NB4 (cell line): Measurements from ENCODE around the gene DCLK3.

Experiments
- POLR2A ChIP-seq: IDR thresholded peaks from 2 replicates; pipeline ENCODE4 v1.6.1; 2011; ENCODE audit warnings: mild to moderate bottlenecking; ENCODE audit not compliant: insufficient read length; ENCODE audit errors: extremely low read depth
- TF ChIP-seq, protein P1 (sequence below): IDR thresholded peaks from one replicate; pipeline ENCODE4 v1.5.1; 2012; ENCODE audit warnings: low read depth, low read length
- TF ChIP-seq, protein P2 (sequence below): IDR thresholded peaks from 2 replicates; pipeline ENCODE4 v1.6.1; 2011; ENCODE audit warnings: low read depth, low read length

DNA sequence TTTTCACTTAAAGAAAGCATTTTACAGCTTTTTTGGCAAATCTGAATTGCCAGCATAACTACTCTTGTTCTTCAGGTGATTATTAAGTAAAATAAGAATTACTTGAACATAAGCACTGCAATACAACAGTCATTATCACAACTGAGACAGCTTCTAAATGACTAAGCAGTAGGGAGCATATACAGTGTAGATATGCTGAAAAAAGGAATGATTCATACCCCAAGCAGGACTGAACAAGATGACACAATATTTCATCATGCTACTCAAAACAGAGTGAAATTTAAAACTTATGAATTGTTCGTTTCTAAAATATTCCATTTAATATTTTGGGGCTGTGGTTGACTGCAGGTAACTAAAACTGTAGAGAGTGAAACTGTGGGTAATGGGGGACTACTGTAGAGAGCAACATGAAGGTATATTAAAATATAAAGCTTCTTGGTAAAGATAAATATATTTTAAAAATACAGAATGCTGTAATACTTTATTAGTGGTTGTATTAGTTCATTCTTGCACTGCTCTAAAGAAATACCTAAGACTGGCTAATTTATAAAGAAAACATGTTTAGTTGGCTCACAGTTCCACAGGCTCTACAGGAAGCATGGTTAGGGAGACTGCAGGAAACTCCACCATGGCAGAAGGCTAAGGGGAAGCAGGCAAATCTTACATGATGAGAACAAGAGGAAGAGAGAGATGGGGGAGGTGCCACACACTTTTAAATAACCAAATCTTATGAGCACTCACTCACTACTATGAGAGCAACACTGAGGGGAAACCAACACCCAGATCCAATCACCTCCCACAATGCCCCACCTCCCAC lies 84.8 kb downstream of the DCLK3 start:
- TF ChIP-seq POLR2A: no peak
- TF ChIP-seq, protein P1, sequence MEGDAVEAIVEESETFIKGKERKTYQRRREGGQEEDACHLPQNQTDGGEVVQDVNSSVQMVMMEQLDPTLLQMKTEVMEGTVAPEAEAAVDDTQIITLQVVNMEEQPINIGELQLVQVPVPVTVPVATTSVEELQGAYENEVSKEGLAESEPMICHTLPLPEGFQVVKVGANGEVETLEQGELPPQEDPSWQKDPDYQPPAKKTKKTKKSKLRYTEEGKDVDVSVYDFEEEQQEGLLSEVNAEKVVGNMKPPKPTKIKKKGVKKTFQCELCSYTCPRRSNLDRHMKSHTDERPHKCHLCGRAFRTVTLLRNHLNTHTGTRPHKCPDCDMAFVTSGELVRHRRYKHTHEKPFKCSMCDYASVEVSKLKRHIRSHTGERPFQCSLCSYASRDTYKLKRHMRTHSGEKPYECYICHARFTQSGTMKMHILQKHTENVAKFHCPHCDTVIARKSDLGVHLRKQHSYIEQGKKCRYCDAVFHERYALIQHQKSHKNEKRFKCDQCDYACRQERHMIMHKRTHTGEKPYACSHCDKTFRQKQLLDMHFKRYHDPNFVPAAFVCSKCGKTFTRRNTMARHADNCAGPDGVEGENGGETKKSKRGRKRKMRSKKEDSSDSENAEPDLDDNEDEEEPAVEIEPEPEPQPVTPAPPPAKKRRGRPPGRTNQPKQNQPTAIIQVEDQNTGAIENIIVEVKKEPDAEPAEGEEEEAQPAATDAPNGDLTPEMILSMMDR: no peak
- TF ChIP-seq, protein P2, sequence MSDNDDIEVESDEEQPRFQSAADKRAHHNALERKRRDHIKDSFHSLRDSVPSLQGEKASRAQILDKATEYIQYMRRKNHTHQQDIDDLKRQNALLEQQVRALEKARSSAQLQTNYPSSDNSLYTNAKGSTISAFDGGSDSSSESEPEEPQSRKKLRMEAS: no peak
